ENCODE data around the gene GPRC5D. TPM values are rescaled to one million over a fixed set of nuclear protein-coding genes. Genes with fewer than 3 reads are reported as not detected.

Gene GPRC5D
- not detected for total RNA-seq
- long read RNA-seq, result 0 reads

DNA sequence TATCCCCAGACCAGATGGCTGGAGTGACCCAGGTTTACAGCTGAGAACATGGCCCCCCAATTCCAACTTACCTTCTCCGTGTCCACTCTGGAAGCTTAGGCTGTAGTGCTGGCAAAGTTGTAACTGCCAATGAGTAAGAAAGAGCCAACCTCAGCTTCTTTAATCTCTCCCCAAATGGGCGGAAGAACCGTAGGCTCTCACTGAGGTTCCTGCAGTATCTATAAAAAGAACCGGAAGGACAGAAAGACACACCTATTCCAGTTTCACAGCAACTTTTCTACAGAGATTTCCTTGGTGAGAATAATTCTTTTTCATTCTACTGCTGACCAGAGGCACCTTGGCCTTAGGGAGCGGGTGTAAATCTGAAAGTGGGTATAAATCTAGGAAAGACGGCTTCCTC, at the start of gene GPRC5D:
TSS of gene GPRC5D (minus strand) at position 135 of the 400 bp plus-strand sequence. CDS start 1,786 bp downstream, outside the sequence.
- ATAC-seq (ENCODE audit: poor library complexity) (no peak), DNase-seq (no peak)
- intact Hi-C loops (cut with DNase I), result no loop called here

DNA sequence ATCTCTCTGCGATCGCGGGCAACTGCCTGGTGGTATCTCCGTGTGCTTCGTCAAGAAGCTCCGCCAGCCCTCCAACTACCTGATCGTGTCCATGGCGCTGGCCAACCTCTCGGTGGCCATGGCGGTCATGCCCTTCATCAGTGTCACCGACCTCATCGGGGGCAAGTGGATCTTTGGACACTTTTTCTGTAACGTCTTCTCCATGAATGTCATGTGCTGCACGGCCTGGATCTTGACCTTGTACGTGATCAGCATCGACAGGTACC, 49.7 kb upstream of the GPRC5D start:
- no peak for ATAC-seq (ENCODE audit: poor library complexity)
- intact Hi-C loops (cut with DNase I), result no loop called here
- no peak for DNase-seq

DNA sequence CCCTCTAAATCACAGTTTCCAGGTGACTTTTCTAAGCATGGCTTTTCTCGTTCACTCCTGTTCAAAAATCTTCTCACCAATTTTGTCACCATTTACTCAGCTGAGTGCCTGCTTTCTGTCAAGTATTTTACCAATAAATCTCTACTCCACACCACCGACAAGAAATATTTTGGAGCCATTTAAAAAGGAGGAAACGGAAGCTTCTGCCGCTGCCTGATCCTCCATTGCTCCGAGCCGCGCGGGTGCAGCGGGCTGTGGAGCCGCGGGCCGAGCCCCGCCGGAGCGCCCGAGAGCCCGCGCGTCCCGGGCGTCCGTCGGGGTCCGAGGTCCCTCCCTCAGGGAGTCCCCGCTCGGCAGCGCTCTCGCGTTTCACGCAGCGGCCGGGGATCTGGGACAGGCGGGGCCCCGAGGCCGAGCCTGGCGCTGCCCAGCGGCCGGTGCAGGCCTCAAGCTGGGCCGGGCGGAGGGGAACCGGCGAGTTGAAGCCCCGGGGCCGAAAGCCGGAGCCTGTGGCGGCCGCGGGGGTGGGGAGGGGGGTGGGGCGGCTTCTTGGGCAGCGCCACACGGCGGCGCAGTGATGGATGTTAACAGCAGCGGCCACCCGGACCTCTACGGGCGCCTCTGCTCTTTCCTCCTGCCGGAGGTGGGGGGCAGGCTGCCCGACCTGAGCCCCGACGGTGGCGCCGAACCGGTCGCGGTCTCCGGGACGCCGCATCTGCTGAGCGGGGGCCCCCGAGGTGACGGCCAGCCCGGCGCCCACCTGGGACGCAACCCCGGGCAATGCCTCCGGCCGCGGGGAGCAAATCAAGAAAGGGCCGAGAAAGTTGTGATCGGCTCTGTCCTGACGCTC, 49.2 kb upstream of the GPRC5D start:
- DNase-seq (peak; percentile 76), ATAC-seq (ENCODE audit: poor library complexity) (peak; percentile 56)
- intact Hi-C loops (cut with DNase I), result no loop called here

DNA sequence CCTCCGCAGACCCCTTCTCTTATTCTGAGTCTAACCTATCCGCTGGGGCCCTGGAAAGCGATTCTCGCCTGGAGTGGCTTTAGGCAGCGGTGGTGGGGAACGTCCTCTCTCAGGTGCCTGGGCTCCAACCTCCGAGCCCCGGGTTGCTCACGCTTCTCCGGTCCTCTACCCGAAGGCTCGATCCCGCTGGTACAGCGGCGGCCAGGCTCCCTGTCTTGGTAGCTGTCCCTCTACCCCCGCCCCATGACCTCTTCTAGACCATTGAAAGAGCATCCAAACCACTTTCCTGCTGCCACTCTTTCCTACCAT, 48.6 kb upstream of the GPRC5D start:
- peak; percentile 34 for ATAC-seq (ENCODE audit: poor library complexity)
- no peak for DNase-seq
- intact Hi-C loops (cut with DNase I), result no loop called here

DNA sequence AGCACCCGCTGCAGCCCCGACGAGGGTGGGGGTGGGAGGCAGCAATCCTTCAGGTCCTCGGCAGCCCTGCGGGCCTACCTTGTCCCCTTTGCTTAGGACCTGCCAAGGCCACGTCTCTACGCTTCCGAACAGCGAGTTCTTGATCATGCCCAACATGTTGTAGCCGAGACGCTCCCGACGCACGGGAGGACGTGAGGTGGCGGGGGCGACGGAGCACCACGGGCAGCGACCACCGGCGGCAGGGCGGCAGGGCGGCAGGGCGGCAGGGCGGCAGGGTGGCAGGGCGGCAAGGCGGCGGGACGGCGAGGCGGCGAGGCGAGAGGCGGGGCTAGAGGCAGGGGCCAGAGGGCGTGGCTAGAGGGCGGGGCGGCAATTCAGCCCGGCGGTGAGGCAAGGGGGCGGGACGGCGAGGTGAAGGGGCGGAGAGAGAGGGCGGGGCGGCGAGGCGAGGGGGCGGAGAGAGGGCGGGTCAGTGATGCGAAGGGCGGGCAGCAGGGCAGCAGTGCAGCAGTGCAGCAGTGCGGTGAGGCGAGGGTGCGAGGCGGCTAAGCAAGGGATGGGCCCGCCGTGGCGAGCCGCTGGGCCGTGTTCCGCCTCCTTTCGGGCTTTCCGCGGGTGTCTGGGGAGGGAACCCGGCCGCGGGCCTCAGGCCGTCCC, 48.1 kb upstream of the GPRC5D start, which contains the start of gene HEBP1:
TSS of gene HEBP1 (minus strand) at position 307 of the 657 bp plus-strand sequence. CDS start at position 156, 151 bp downstream.
- intact Hi-C loops (cut with DNase I), result no loop called here
- ATAC-seq (ENCODE audit: poor library complexity) (peak; percentile 95), DNase-seq (peak; percentile 97)

DNA sequence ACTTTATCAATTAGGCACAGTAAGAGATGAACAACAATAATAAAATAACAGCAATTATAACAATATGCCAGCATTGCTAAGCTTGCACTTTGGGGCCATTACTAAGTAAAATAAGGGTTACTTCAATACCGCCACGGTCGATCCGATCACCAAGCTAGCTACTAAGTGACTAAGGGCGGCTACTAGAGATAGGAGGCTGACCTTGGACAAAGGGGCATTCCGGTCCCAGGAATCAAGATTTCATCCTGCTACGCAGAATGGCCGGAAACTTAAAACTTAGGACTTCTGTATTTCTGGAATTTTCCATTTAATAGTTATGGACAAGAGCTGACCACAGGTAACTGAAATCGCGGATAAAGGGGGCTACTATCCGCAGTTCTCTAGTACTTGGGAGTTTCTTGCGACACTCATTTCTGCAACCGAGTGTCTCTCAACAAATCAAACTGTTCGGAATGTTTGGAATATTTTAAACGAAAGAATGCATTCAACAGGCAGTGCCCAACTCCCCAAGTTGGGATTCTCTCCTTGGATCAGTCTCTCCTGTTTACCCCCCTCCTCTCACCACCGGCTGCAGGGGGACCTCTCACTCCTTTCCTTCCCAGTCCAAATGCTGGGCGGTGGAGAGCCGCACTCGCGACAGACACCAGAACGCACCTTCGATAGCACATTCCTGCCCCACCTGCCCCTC, 47.4 kb upstream of the GPRC5D start:
- ATAC-seq (ENCODE audit: poor library complexity) (peak; percentile 18), DNase-seq (no peak)
- intact Hi-C loops (cut with DNase I), result no loop called here

DNA sequence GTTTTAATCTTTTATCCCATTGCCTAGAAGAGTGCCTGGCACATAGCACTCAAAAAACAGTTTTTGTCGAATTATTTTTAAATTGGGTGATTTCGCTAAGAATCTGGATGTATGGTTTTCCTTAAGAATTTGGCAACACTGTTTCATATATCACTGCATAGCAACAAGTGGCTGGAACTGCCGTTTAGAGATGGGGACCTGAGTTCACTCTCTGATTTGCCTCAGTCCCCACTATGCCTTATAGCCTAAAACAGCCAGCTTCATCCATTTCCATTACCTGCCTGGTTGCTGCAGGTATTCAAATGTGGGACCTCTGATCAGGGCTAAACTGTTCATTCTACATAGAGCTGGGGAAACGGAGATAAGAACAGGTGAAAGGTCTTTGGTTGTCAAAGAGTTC, 46.3 kb upstream of the GPRC5D start:
- intact Hi-C loops (cut with DNase I), result no loop called here
- DNase-seq (no peak), ATAC-seq (ENCODE audit: poor library complexity) (no peak)

DNA sequence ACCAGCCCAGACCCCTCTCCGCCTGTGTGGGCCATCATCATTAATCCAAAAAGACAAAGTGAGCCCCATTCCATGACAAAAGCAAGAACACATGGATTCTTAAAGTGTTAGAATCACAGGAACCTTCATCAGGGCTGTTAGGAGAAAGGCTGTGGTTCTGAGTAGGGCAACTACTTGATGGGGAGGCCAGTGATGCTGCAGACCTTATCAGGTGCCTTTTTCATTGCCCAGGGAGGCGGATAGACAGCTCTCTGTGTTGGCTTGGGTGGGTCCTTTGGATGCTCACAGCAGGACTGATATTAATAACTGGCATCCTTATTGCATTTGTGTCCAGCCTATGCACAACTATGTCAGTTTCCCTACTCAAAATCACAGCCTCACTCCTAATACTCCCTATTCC, 45.8 kb upstream of the GPRC5D start:
- ATAC-seq (ENCODE audit: poor library complexity) (no peak), DNase-seq (no peak)
- intact Hi-C loops (cut with DNase I), result no loop called here

DNA sequence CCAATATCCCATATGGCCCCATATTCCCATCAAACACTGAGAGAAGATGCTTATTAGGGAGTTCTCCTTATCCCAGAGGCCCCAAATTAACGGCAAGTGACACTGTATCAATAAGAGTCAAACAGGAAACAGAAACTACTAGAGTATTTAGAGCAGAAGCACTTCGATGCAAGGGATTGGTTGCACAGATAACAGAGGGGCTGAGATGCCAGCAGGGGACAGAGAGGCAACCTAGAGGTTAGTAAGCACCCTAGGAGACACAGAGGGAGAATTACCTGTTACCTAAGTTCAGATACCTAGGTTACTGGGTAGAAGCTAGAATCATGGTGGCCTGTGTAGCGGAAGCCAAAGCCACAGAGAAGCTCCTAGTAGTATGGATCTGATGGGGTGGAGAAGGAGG, 45.2 kb upstream of the GPRC5D start:
- ATAC-seq (ENCODE audit: poor library complexity), result no peak
- intact Hi-C loops (cut with DNase I), result no loop called here
- DNase-seq, result no peak

DNA sequence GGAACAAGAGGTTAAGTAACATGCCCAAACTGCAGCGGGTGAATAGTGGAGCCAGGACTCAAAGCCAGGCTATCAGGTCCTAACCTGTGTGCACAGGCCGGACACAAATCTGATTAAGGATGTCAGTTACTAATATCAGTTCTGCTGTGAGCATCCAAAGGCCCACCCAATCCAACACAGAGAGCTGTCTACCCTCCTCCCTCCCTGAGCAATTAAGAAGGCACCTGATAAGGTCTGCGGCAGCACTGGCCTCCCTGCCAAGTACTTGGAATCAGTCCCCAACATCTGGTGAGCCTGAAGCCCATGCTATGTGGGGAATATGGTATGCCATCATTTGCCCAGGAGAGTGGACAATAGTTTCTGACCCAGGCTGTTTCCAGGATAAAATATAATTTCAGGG, 44.2 kb upstream of the GPRC5D start:
- intact Hi-C loops (cut with DNase I), result no loop called here

DNA sequence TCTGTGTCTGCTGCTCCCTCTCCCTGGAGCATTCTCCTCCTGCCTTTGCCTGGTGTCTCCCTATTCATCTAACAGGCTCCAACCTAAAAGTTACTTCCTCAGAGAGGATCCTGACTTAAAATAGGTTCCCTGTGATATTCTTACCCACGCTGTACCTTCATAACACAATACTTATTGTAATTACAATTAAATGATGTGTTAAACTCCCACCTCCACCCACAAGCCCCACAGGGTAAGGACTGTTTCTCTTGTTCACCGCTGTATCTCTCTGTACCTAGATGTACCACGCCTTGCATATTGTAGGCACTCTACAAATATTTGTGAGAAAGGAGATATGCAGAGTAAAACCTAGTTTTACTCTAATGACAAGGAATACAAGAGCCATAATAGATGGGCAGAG, 43.1 kb upstream of the GPRC5D start:
- DNase-seq (no peak), ATAC-seq (ENCODE audit: poor library complexity) (no peak)
- intact Hi-C loops (cut with DNase I), result no loop called here

More for the DNA sequence above, 44.2 kb upstream of the GPRC5D start:
- ATAC-seq (ENCODE audit: poor library complexity), result no peak
- no peak for DNase-seq

DNA sequence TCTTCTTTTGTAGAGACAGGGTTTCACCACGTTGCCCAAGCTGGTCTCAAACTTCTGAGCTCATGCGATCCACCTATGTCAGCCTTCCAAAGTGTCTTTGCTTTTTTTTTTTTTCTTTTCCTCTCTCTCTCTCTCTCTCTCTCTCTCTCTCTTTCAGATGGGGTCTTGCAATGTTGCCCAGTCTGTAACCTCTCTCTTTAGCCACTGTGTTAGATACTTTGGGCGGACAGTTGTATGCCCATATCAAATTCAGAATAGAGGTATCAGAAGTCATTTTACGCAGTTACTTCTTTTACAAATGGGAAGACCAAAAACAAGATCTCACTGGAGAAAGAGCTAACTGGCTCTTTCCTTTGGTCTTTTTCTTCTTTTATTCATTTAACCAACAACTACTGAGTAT, 41.4 kb upstream of the GPRC5D start:
- DNase-seq, result no peak
- no peak for ATAC-seq (ENCODE audit: poor library complexity)
- intact Hi-C loops (cut with DNase I), result no loop called here

DNA sequence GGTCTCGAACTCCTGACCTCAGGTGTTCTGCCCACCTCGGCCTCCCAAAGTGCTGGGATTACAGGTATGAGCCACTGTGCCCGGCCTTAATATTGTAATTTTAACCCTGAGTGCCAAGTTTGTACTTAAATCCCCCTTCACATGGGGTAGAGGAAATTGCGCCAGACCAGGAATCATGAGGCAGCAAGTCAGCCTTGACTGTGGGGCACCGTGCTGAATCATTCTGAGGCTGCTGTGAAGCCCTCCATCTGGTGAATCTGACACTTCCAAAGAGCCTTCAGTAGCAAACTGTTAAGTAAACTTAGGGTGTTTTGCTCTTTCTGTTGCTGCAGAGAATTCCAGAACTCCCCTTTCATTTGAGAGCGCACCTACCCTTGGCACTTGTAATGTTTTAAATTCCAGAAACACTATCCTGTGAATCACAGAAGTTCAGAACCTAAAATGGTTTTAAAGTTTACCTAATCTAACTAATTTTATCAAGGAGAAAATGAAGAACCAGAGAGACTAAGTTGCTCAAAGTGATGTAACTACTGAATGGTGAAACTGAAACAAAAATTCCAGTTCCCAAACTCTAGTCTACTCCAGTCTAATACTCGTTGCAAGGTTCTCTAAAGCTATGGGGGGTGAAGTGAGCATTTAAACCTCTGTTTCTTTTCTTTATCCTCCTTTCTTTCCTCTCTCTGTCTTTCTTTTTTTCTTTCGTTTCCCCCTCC, 40.6 kb upstream of the GPRC5D start:
- DNase-seq (peak; percentile 54), ATAC-seq (ENCODE audit: poor library complexity) (peak; percentile 62)
- intact Hi-C loops (cut with DNase I), result no loop called here

DNA sequence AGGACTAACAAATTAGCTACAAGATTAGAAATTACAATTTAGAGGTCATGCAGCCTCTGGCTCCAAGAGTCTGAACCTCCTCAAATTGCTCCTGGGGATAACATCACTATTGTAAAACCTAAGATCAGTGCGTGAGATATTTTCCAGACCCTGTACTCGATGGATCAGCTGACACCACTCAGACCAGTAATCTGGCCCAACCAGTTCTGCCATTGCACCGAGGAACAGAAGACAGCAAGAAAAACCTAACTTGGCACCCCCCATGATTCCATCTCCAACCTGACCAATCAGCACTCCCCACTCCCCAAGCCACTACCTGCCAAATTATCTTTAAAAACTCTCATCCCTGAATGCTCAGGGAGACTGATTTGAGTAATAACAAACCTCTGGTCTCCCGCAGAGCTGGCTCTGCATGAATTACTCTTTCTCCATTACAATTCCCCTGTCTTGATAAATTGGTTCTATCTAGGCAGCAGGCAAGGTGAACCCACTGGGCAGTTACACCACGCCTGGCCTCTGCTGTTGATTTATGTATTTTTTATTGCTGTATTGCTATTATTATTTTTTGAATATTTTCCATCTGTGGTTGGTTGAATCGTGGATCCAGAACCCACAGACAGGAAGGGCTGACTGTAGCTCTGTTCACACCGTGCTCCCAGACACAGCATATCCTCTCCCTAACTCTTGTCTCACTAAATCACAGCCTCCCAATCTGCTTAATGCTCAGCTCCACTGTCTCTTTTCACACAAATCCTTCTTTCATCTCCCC, 38.9 kb upstream of the GPRC5D start:
- DNase-seq, result no peak

DNA sequence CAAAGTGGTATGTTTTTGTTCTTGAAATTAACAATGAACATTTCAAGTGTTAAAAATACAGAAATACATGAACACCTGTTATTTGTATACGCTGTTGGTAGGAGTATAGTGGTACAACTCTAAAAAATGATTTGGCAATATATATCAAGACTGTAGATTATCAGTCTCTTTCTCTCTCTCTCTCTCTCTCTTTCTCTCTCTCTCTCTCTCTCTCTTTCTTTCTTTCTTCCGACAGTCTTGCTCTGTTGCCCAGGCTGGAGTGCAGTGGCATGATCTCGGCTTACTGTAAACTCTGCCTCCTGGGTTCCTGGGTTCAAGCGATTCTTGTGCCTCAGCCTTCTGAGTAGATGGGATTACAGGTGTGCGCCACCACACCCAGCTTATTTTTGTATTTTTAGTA, 35.5 kb upstream of the GPRC5D start:
- DNase-seq (no peak), ATAC-seq (ENCODE audit: poor library complexity) (no peak)
- intact Hi-C loops (cut with DNase I), result no loop called here

More for the DNA sequence above, 38.9 kb upstream of the GPRC5D start:
- intact Hi-C loops (cut with DNase I), result no loop called here
- ATAC-seq (ENCODE audit: poor library complexity), result no peak

DNA sequence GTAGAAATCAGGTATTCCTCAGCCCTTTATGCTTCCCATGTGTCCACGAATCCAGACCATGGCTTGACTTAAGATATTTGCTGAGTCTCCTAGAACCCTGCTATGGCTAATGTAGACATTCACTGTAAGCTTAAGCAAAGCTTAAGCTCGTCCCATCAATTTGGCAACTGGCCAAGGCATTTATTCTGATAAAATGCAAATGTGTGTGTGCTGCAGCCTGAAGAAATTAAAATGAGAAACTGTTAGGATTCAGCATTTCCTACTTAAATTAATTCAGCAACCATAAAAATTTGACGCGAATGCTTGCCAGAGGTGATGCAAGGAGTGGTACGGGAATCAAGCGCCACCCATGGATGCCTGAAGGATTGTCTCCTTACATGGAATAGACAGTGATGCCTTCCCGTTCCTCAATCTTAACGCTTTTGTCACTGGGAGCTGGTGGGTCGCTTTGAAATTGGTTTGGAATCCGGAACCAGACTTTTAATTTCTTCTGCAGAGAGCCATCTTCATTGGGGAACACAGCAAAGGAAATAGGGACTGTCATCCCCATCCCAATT, 34.9 kb upstream of the GPRC5D start:
- ATAC-seq (ENCODE audit: poor library complexity) (no peak), DNase-seq (no peak)
- intact Hi-C loops (cut with DNase I), result no loop called here

DNA sequence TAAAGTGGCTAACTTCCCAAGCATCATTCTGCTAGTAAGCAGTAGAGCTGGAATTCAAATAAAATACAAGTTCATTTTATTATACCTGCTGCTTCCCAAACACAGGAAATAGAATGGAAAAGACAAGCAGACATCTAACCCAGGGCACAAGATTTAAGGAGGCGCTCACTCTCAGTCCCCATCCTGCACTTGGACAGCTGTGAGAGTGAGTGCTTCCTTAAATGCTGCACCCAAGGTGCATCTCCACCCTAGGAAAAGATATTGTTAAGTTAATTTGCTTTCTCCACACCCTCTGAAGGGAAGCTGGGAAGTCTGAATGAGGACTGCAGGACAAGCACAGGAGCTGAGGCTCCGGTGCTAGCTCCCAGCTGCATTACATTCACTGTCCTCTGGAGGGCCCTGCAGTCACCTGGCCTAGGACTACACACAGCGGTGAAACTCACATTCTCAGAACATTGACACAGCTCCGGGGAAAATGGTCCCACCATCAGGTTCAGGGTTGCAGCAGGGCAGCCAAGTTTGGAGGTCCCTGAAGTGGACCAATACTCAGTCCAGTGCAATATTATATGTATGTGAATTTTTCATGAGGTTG, 33.9 kb upstream of the GPRC5D start:
- no peak for ATAC-seq (ENCODE audit: poor library complexity)
- no peak for DNase-seq
- intact Hi-C loops (cut with DNase I), result no loop called here

DNA sequence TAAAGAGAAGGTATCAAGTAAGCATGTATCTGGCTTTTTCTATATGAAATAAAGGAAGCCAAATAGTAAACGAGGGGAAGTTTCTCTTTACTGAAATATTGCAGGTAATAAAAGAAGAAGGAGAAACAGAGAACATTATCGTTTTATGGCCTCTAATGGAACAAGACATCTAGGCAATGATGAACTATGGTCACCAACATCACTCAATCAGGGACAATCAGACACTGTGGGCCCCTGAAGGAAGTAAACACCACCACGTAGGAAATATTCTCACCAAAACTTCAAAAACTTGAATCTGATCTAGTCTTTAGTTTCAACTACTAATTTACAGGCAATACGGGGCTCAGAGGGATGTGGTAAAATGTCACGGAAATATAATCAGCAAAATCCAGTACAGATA, 32.2 kb upstream of the GPRC5D start:
- no peak for DNase-seq
- ATAC-seq (ENCODE audit: poor library complexity), result no peak
- intact Hi-C loops (cut with DNase I), result loop anchor here (5.0 kb wide), 1 partner anchor 67 kb away; no protein-coding TSS in a partner anchor
